Activated CD8-positive, alpha-beta memory T cell treated with anti-CD3 and anti-CD28 coated beads, Interleukin-2, amount 50 U/mL, for 48 hours (primary cell): ENCODE data around the gene SAMD11.
"Not testable (repeated sequence)": the region's sequence is repeated elsewhere in the genome, so short reads cannot be mapped to it uniquely, and the experiment has no call there.

Experiments used
- DNase-seq: peaks from one replicate; pipeline ENCODE4 v3.0.0-alpha.2; 2020

Gene SAMD11

GRCh38 chr1:978069-978834, 54.5 kb downstream of the SAMD11 start:
- no peak for DNase-seq

- no peak for DNase-seq
Measured at GRCh38 chr1:978835-979743, 55.4 kb downstream of the SAMD11 start.

- DNase-seq, result no peak
Measured at GRCh38 chr1:979744-980072, 56.0 kb downstream of the SAMD11 start.

GRCh38 chr1:980137-980571, 56.4 kb downstream of the SAMD11 start:
- no peak for DNase-seq

GRCh38 chr1:980602-981395, 57.1 kb downstream of the SAMD11 start:
- DNase-seq, result no peak

- no peak for DNase-seq
Measured at GRCh38 chr1:981491-981954, 57.8 kb downstream of the SAMD11 start.

GRCh38 chr1:981955-982558, 58.3 kb downstream of the SAMD11 start, which contains the start of gene PERM1:
TSS of gene PERM1 (minus strand) at chr1:982093. CDS start at chr1:981029, 1,064 bp downstream.
- DNase-seq, result no peak

GRCh38 chr1:982765-983436, 59.2 kb downstream of the SAMD11 start:
- DNase-seq, result no peak

GRCh38 chr1:983798-984475, 60.2 kb downstream of the SAMD11 start:
- DNase-seq, result peak; percentile 87

- no peak for DNase-seq
Measured at GRCh38 chr1:984476-984814, 60.7 kb downstream of the SAMD11 start.

GRCh38 chr1:985126-985525, 61.4 kb downstream of the SAMD11 start:
- no peak for DNase-seq

- DNase-seq, result not testable (repeated sequence)
Measured at GRCh38 chr1:988061-988460, 64.3 kb downstream of the SAMD11 start.

- not testable (repeated sequence) for DNase-seq
Measured at GRCh38 chr1:991275-991674, 67.6 kb downstream of the SAMD11 start.

GRCh38 chr1:991895-992294, 68.2 kb downstream of the SAMD11 start:
- no peak for DNase-seq

- DNase-seq, result no peak
Measured at GRCh38 chr1:992362-992761, 68.6 kb downstream of the SAMD11 start.

- DNase-seq, result no peak
Measured at GRCh38 chr1:993379-993995, 69.8 kb downstream of the SAMD11 start.
